CD4-positive, alpha-beta T cell treated with Interleukin-17A for 1 hour (primary cell): ENCODE data around the gene ASCC1.
A peak's percentile ranks its signal among the peaks of the same experiment; 100 is the strongest.
"Not testable (repeated sequence)": the region's sequence is repeated elsewhere in the genome, so short reads cannot be mapped to it uniquely, and the experiment has no call there.

Source experiments
- DNase-seq: peaks from one replicate; pipeline ENCODE4 v3.0.0-alpha.2; 2020

Gene ASCC1

GRCh38 chr10:72167118-72167517 lies 49.0 kb downstream of the ASCC1 start:
- DNase-seq, result no peak

GRCh38 chr10:72164617-72165016 lies 51.5 kb downstream of the ASCC1 start:
- DNase-seq, result peak; percentile 40

GRCh38 chr10:72162978-72163377 lies 53.1 kb downstream of the ASCC1 start:
- DNase-seq, result no peak

DNA sequence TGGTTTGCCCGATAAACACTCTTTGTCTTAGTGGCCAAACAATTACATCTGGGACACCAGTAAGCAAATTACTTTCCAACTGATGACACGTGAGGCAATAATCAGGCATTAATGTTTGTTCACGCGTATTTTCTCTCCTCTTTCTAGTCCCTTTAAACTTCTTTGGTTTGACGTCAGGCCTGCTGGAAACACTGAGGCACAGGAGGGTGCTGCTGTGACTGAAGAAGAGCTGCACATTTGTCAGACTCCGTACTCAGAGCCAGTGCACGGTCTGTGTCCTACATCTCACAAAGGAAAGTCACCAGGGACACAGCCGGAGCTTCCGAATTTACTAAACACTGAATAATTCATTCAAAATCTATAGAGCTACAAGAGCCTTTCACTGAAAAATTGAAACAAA lies 57.9 kb downstream of the ASCC1 start:
- no peak for DNase-seq

DNA sequence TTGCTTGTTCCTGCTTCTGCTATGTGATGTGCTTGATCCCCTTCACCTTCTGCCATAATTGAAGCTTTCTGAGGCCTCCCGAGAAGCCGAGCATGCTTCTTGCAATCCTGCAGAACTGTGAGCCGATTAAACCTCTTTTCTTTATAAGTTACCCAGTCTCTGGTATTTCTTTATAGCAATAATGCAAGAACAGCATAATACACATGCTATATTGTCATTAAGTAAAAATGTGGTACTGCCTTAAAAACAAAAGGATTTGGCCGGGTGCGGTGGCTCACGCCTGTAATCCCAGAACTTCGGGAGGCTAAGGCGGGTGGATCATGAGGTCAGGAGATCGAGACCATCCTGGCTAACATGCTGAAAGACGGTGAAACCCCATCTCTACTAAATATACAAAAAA lies 59.9 kb downstream of the ASCC1 start:
- no peak for DNase-seq

DNA sequence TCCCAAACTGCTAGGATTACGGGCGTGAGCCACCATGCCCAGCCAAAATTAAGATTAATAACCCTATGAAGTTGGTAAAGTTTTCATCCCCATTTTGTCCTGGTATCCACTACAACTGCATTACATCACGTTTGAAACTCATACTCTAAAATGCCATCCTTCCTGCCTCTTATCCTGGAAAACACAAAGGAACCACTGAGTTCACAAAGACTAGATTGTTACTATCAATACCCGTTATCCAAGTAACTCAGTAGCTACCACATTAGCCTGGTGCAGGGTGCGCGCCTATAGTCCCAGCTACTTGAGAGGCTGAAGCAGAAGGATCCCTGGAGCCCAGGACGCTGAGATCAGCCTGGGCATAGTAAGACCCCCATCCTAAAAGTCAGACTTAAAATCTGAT lies 63.8 kb downstream of the ASCC1 start:
- no peak for DNase-seq

- DNase-seq, result not testable (repeated sequence)
Observed at GRCh38 chr10:72150746-72151478, 65.2 kb downstream of the ASCC1 start.

GRCh38 chr10:72147324-72147584 lies 68.8 kb downstream of the ASCC1 start:
- DNase-seq, result not testable (repeated sequence)

DNA sequence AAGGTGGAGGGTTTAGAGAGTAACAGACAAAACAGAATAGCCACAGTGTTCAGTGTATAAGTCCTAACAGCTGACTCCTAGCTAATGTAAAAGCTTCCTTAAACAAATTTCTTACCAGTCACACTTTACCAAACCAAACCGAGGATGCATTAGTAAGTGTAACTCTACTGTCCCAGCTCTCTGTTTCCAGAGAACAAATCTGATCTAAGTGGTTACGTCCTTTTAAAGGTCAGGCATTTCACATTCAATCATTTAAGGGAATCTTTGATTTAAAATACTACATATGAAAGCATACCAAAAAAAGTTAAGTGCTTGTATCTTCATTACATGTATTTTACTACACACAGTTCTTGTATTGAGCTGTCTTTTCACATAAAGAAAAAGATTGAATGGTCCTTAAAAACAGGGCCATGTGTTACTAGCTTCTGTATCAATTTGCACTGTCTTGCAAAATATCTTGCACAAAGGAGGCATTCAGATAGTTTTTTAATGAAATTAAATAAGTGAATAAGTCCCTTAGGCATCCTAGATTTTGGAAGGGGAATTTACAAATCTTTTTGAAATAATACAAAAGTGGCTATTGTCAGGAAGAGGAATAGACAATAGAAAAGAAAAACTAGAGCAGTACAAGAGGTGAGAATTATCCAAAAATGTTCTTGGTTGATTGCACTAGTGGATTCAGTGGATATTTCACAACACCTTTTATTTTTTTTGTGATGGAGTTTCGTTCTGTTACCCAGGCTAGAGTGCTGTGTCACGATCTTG lies 69.3 kb downstream of the ASCC1 start:
- no peak for DNase-seq

- DNase-seq, result no peak
Observed at GRCh38 chr10:72146071-72146470, 70.0 kb downstream of the ASCC1 start.

DNA sequence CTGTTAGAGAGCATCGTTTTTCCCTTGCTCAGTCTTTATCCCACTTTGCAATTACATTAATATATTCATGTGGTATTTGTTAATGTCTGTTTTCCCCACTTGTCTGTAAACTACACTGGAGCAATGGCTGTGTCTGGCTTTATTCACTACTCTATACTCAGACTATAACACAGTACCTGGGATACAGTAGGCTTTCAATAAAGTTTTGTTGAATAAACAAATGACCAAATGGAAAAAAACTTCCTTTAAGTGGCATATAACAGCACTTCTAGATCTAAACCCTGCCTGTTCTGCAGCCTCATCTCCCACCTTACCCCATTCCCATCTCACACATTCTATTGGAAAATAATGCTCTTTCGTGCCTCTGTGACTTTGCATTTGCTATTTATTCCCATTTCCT lies 70.4 kb downstream of the ASCC1 start:
- DNase-seq, result no peak

DNA sequence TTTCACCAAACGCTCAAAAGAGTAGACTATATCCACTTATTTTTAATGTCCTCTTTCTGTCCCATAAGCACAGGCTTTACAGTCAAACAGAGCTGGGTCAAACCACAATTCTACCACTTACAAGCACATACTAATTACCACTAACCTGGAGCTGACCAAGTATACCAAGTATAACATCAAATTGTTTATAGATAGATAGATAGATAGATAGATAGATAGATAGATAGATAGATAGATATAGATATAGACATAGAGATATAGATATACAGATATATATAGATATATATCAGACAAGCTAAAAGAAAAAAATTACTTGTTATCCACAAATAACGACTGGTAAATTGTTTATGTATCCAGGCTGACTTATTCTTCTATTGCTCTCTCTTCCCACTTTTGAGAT lies 75.2 kb downstream of the ASCC1 start:
- DNase-seq, result no peak

DNA sequence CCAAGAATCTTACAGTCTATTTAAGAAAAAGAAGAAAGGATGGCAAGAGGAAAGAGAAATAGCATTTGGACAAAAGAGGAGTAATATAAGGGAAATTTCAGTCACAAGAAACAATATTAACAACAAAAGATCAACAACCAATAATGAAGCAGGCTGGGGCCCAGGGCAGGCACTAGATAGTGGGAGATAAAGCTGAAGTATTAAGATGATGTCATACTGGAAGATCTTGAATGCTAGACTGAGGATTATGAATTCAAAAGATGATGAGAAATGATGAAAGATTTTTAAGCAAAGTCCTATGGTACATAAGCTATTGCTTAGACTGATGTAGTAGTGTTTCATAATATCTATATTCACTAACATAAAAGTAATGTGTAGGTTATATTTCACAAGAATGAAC lies 75.9 kb downstream of the ASCC1 start:
- no peak for DNase-seq

GRCh38 chr10:72137583-72137982 lies 78.5 kb downstream of the ASCC1 start:
- no peak for DNase-seq

DNA sequence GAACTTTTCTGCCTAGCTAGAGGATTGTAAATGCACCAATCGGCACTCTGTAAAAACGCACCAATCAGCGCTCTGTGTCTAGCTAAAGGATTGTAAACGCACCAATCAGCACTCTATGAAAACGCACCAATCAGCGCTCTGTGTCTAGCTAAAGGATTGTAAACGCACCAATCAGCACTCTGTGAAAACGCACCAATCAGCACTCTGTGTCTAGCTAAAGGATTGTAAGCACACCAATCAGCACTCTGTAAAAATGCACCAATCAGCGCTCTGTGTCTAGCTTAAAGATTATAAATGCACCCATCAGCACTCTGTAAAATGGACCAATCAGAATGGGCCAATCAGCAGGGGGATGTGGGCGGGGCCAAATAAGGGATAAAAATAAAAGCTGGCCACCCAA lies 79.9 kb downstream of the ASCC1 start:
- DNase-seq, result not testable (repeated sequence)

GRCh38 chr10:72134785-72135767 lies 81.0 kb downstream of the ASCC1 start:
- DNase-seq, result no peak

DNA sequence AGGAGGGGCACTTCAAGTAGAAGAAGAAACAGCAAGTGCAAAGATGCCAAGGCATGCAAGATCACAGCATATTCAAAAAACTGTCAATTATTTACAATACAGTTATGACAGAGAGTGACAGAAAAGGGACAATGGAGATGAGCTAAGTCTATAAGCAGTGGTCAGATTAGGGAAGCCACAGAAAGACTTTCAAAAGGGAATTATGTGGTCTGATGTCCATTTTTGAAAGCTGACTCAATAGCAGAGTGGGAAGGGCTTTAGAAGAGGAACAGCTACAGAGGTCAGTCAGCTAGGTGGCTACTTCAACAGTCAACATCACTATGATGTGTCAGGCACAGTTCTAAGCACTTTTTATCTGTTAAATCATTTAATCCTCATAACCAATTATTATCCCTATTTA lies 82.6 kb downstream of the ASCC1 start:
- no peak for DNase-seq

GRCh38 chr10:72132854-72133253 lies 83.2 kb downstream of the ASCC1 start:
- no peak for DNase-seq

GRCh38 chr10:72127571-72127970 lies 88.5 kb downstream of the ASCC1 start:
- DNase-seq, result no peak

- no peak for DNase-seq
Observed at GRCh38 chr10:72126872-72127232, 89.2 kb downstream of the ASCC1 start.

DNA sequence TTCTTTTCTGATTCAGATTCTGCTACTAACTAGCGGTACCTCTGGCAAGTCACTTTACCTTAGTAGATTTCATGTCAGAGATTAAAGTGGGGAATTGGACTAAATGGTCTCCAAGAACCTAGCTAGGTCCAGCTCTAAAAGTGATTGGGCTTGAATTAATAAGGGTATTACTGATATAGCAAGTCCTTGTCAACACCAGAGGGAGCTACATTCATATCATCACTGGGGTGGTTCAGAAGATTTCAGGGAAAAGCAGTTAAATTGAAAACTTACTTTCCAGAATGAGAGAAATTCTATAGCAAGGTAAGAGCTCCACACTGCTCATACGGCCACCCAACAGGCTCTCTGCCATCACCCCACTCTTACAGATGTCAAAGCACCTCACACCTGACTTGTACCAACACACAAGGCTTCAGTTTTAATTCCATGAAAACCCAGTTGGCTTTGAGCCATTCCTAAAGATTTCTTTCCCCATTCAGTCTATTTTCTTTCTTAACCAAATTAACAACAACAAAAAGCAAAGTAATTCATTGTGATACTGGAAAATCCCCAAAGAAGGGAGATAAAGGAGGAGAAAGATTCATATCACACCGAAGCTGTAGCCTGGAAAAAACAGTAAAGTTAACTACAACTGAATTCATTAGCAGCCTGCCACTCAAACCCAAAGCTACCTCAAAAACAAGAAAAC lies 89.7 kb downstream of the ASCC1 start:
- peak; percentile 51 for DNase-seq

- DNase-seq, result no peak
Observed at GRCh38 chr10:72124989-72125388, 91.1 kb downstream of the ASCC1 start.

GRCh38 chr10:72124381-72124780 lies 91.7 kb downstream of the ASCC1 start:
- no peak for DNase-seq
